ENCODE measurements around the gene PADI2.

DNA sequence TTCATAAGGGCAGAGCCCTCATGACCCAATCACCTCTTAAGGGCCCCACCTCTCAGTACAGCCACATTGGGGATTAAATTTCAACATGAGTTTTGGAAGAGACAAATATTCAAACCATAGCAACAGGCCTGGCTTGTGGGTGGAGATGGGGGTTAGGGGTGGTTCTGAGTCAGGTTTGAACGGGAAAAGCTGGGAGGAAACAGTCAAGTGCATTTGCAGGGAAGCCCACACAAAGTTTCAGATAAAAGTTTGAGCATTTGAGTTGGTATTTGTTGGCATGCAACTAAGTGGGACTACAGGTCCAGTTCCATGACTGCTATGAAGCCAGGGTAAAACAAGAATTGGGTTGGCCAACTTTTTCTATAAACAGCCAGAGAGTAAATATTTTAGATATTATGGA is 21.0 kb upstream of the PADI2 start:
- TF ChIP-seq, protein P1, sequence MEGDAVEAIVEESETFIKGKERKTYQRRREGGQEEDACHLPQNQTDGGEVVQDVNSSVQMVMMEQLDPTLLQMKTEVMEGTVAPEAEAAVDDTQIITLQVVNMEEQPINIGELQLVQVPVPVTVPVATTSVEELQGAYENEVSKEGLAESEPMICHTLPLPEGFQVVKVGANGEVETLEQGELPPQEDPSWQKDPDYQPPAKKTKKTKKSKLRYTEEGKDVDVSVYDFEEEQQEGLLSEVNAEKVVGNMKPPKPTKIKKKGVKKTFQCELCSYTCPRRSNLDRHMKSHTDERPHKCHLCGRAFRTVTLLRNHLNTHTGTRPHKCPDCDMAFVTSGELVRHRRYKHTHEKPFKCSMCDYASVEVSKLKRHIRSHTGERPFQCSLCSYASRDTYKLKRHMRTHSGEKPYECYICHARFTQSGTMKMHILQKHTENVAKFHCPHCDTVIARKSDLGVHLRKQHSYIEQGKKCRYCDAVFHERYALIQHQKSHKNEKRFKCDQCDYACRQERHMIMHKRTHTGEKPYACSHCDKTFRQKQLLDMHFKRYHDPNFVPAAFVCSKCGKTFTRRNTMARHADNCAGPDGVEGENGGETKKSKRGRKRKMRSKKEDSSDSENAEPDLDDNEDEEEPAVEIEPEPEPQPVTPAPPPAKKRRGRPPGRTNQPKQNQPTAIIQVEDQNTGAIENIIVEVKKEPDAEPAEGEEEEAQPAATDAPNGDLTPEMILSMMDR (IDR thresholded peaks at IDR 0.05): no peak
- TF ChIP-seq POLR2A (IDR thresholded peaks at IDR 0.05): no peak

Measured in upper lobe of left lung (tissue), 4 donors.